ENCODE results near the gene STK16. TPM values are rescaled to one million over a fixed set of nuclear protein-coding genes. Genes with fewer than 3 reads are reported as not detected.

The STK16 gene
- total and polyA plus RNA-seq, 2 of the 13 experiments (the other 11 are each of a cell fraction or from before 2014, with no cell fraction given), result 28.0 to 50.9 TPM

GRCh38 chr2:219207884-219208740, 37.2 kb upstream of the STK16 start (continued):
- TF ChIP-seq ZFP91 (CRISPR knock-in tag; IDR thresholded peaks at IDR 0.05; ENCODE audit: borderline replicate concordance), result peak; percentile 58
- TF ChIP-seq ARID5B (CRISPR knock-in tag; IDR thresholded peaks at IDR 0.05), result peak; percentile 88
- peak; percentile 73 for TF ChIP-seq ZMYM4 (CRISPR knock-in tag; IDR thresholded peaks at IDR 0.05)
- 0 out of 2 replicates have a peak, but pooled peaks have one; percentile 22 for TF ChIP-seq ZNF772 (CRISPR knock-in tag; IDR thresholded peaks at IDR 0.05)
- TF ChIP-seq ZNF225 (CRISPR knock-in tag; IDR thresholded peaks at IDR 0.05), result 0 out of 2 replicates have a peak, but pooled peaks have one; percentile 38
- TF ChIP-seq MAFK (conservative IDR thresholded peaks at IDR 0.05 in 1 of 2, IDR thresholded peaks at IDR 0.05 in 1 of 2; ENCODE audit: low read length in 2 of 2), result no peak
- TF ChIP-seq GLMP (CRISPR knock-in tag; IDR thresholded peaks at IDR 0.05; ENCODE audit: borderline replicate concordance), result no peak
- TF ChIP-seq CREB1 (IDR thresholded peaks at IDR 0.05), result no peak
- peak; percentile 73 for TF ChIP-seq CREB1 (CRISPR knock-in tag; IDR thresholded peaks at IDR 0.05)
- no peak for TF ChIP-seq CTCF (CRISPR knock-in tag; IDR thresholded peaks at IDR 0.05)
- TF ChIP-seq SOX5 (CRISPR knock-in tag; IDR thresholded peaks at IDR 0.05; ENCODE audit: borderline replicate concordance), result peak; percentile 77; the same call in 1 of the 2 replicates
- TF ChIP-seq ZNF788 (CRISPR knock-in tag; IDR thresholded peaks at IDR 0.05; ENCODE audit: borderline replicate concordance), result peak; percentile 56; the same call in 1 of the 2 replicates
- TF ChIP-seq RAD51 (IDR thresholded peaks at IDR 0.05; ENCODE audit: borderline replicate concordance), result no peak
- TF ChIP-seq GFI1 (CRISPR knock-in tag; IDR thresholded peaks at IDR 0.05; ENCODE audit: borderline replicate concordance), result peak; percentile 75; the same call in 1 of the 2 replicates
- TF ChIP-seq ZNF75D (CRISPR knock-in tag; IDR thresholded peaks at IDR 0.05; ENCODE audit: borderline replicate concordance), result no peak
- peak; percentile 67; the same call in 1 of the 2 replicates for TF ChIP-seq MLX (CRISPR knock-in tag; IDR thresholded peaks at IDR 0.05)
- TF ChIP-seq ZFP62 (CRISPR knock-in tag; IDR thresholded peaks at IDR 0.05), result no peak
- TF ChIP-seq ZNF543 (CRISPR knock-in tag; IDR thresholded peaks at IDR 0.05), result no peak
- no peak for TF ChIP-seq SCMH1 (CRISPR knock-in tag; IDR thresholded peaks at IDR 0.05; ENCODE audit: borderline replicate concordance)
- TF ChIP-seq ZNF629 (CRISPR knock-in tag; conservative IDR thresholded peaks at IDR 0.05), result 0 out of 2 replicates have a peak, but pooled peaks have one; percentile 35
